GM18526 (cell line): ENCODE results near the gene IFNA7.

ENCODE experiments used
- POLR2A ChIP-seq: IDR thresholded peaks from 3 replicates; pipeline ENCODE4 v1.6.1; 2011; ENCODE audit not compliant: insufficient read length; ENCODE audit errors: extremely low read depth

Gene IFNA7

GRCh38 chr9:21165516-21165915, 36.5 kb downstream of the IFNA7 start:
- no peak for TF ChIP-seq POLR2A

DNA sequence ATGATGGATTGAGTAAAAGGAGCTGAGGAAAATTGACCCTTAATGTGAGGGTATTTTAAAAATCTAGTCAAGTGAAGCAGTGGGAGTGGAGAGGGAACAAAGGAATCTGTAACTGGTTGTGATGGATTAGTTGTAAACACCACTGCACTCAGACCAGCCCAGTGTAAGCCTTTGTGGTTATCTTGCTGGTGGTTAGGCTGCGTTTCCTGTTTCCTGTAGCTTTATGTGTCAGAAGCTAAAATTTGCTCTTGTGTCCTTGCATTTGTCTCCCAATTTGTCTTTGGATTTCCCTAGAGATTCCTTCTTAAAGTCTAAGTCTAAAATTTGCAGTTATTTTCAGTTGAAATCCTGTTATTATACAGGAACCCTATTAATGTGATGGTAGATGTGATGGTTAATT, 41.8 kb downstream of the IFNA7 start:
- TF ChIP-seq POLR2A: no peak

GRCh38 chr9:21155501-21155900, 46.5 kb downstream of the IFNA7 start:
- TF ChIP-seq POLR2A: no peak

- TF ChIP-seq POLR2A: no peak
Measured at GRCh38 chr9:21154018-21154608, 47.9 kb downstream of the IFNA7 start.

GRCh38 chr9:21153336-21154017, 48.5 kb downstream of the IFNA7 start:
- TF ChIP-seq POLR2A: no peak
